ENCODE data around the gene PARD6B. TPM values are rescaled to one million over a fixed set of nuclear protein-coding genes. Genes with fewer than 3 reads are reported as not detected.

Gene PARD6B
- total RNA-seq, 1 donor from 2014 or later, result 52.2 TPM

GRCh38 chr20:50801747-50802125 lies 70.4 kb downstream of the PARD6B start:
- H3K27ac Mint-ChIP-seq, result no peak overlapping the region
- no peaks in the 10 kb centered on the region for H3K36me3 Mint-ChIP-seq
- H3K9me3 Mint-ChIP-seq, result no peaks in the 10 kb centered on the region
- TF ChIP-seq, protein P1, sequence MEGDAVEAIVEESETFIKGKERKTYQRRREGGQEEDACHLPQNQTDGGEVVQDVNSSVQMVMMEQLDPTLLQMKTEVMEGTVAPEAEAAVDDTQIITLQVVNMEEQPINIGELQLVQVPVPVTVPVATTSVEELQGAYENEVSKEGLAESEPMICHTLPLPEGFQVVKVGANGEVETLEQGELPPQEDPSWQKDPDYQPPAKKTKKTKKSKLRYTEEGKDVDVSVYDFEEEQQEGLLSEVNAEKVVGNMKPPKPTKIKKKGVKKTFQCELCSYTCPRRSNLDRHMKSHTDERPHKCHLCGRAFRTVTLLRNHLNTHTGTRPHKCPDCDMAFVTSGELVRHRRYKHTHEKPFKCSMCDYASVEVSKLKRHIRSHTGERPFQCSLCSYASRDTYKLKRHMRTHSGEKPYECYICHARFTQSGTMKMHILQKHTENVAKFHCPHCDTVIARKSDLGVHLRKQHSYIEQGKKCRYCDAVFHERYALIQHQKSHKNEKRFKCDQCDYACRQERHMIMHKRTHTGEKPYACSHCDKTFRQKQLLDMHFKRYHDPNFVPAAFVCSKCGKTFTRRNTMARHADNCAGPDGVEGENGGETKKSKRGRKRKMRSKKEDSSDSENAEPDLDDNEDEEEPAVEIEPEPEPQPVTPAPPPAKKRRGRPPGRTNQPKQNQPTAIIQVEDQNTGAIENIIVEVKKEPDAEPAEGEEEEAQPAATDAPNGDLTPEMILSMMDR (IDR thresholded peaks at IDR 0.05; ENCODE audit: unreplicated experiment), result no peak
- H3K27me3 Mint-ChIP-seq (ENCODE audit: low read depth), result no peaks in the 10 kb centered on the region
- no peak overlapping the region for H3K4me3 Mint-ChIP-seq
- no peak for DNase-seq (ENCODE audit: low spot score in 2 of 2, unreplicated experiment in 2 of 2)
- no peaks in the 10 kb centered on the region for H3K4me1 Mint-ChIP-seq

- no peaks in the 10 kb centered on the region for H3K36me3 Mint-ChIP-seq
- H3K4me3 Mint-ChIP-seq, result no peak overlapping the region
- no peak for DNase-seq (ENCODE audit: low spot score in 2 of 2, unreplicated experiment in 2 of 2)
- H3K27me3 Mint-ChIP-seq (ENCODE audit: low read depth), result no peaks in the 10 kb centered on the region
- no peaks in the 10 kb centered on the region for H3K4me1 Mint-ChIP-seq
- no peaks in the 10 kb centered on the region for H3K9me3 Mint-ChIP-seq
- H3K27ac Mint-ChIP-seq, result no peak overlapping the region
- TF ChIP-seq, protein P1 (IDR thresholded peaks at IDR 0.05; ENCODE audit: unreplicated experiment), result no peak
Observed at GRCh38 chr20:50802289-50802688, 70.9 kb downstream of the PARD6B start.

DNA sequence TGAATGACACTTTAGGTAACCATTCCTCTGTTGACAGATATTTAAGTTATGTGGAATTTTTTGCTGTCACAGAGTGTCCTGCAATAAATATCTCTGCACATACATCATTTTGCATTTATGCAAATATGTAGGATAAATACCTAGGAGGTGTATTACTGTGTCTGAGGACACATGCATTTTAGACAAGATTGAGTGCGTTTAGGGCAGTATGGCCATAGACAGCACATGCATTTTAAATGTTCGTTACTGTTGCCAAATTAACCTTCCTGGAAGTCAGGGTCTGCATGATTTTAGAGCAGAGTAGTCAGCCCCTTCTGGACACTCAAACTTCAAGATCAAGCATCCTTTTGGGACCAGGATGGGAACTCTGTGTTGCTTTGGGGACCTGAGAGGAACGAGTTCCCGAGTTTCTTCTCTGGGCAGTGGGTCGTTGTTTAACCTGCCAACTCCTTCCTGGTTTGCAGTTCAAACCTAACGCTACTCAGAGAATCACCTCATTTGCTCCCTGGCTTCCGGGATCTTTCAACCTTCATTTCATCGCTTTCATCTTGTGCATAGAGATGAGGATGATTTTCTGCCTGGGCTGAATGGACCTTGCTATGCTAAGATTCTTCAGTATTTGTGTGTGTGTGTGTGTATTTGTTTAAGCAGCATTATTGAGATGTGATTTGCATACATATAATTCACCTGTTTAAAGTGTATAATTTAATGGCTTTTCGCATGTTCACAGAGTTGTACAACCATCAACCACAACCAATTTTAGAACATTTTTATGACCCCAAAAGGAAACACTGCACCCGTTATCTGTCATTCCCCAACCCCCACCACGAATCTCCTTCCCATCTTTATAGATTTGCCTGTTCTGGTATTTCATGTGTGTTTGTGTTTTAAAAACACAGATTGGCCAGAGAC lies 73.3 kb downstream of the PARD6B start:
- no peaks in the 10 kb centered on the region for H3K4me1 Mint-ChIP-seq
- no peak for DNase-seq (ENCODE audit: low spot score in 2 of 2, unreplicated experiment in 2 of 2)
- no peak overlapping the region for H3K27ac Mint-ChIP-seq
- TF ChIP-seq, protein P1 (IDR thresholded peaks at IDR 0.05; ENCODE audit: unreplicated experiment), result no peak
- no peak overlapping the region for H3K4me3 Mint-ChIP-seq
- H3K36me3 Mint-ChIP-seq, result peaks cover 2% of the 10 kb centered on the region
- peaks cover 1% of the 10 kb centered on the region for H3K9me3 Mint-ChIP-seq
- no peaks in the 10 kb centered on the region for H3K27me3 Mint-ChIP-seq (ENCODE audit: low read depth)

DNA sequence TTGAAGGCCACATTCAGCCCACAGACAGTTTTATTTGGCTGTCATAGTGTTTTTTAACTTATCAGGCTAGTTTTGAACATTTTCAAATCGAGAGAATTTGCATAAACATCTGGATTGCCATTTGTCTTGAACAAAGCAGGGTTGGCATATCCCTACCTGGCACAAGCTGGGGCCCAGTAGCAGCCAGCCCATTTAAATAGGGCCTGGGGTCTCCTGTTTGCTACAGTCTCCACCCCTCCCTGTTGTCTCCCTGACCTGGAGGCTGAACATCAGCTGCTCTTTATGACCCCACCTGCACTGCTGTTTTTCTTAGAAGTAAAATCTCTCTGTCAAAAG lies 73.9 kb downstream of the PARD6B start:
- Mint-ChIP-seq H3K27ac (no peak overlapping the region), H3K27me3 (ENCODE audit: low read depth) (no peaks in the 10 kb centered on the region)
- TF ChIP-seq, protein P1 (IDR thresholded peaks at IDR 0.05; ENCODE audit: unreplicated experiment), result no peak

GRCh38 chr20:50806126-50806768 lies 74.9 kb downstream of the PARD6B start:
- Mint-ChIP-seq H3K4me1 (no peaks in the 10 kb centered on the region), H3K36me3 (peaks cover 2% of the 10 kb centered on the region), H3K27me3 (ENCODE audit: low read depth) (no peaks in the 10 kb centered on the region), H3K4me3 (no peak overlapping the region), H3K9me3 (peaks cover 7% of the 10 kb centered on the region), H3K27ac (no peak overlapping the region)
- TF ChIP-seq, protein P1 (IDR thresholded peaks at IDR 0.05; ENCODE audit: unreplicated experiment), result no peak
- no peak for DNase-seq (ENCODE audit: low spot score in 2 of 2, unreplicated experiment in 2 of 2)

More for the DNA sequence above, 73.9 kb downstream of the PARD6B start:
- Mint-ChIP-seq H3K9me3 (peaks cover 7% of the 10 kb centered on the region), H3K36me3 (peaks cover 2% of the 10 kb centered on the region), H3K4me3 (no peak overlapping the region), H3K4me1 (no peaks in the 10 kb centered on the region)
- no peak for DNase-seq (ENCODE audit: low spot score in 2 of 2, unreplicated experiment in 2 of 2)

Other genes with a start within 250 kb of the PARD6B start
- 26.2 to 27.7 TPM (median 27.3 TPM) in 3 replicates for gene PTPN1, start 221.2 kb upstream of the PARD6B start, total RNA-seq
- 18.8 to 20.0 TPM (median 19.2 TPM) in 3 replicates for gene RIPOR3, start 40.0 kb upstream of the PARD6B start, total RNA-seq
- gene BCAS4, start 63.5 kb downstream of the PARD6B start, total RNA-seq, result 12.9 to 15.9 TPM (median 15.2 TPM) in 3 replicates
- 158 to 165 TPM (median 159 TPM) in 3 replicates for gene ADNP, start 199.9 kb downstream of the PARD6B start, total RNA-seq
- gene DPM1, start 227.0 kb downstream of the PARD6B start, total RNA-seq, result 34.5 to 36.5 TPM (median 36.0 TPM) in 3 replicates
- gene MOCS3, start 227.2 kb downstream of the PARD6B start, total RNA-seq, result 5.4 to 5.7 TPM (median 5.7 TPM) in 3 replicates